ENCODE data around the gene POTEH.
"Not testable (repeated sequence)": the region's sequence is repeated elsewhere in the genome, so short reads cannot be mapped to it uniquely, and the experiment has no call there.

POTEH gene

GRCh38 chr22:15689749-15690125 is at the start of gene POTEH:
POTEH (plus strand) TSS chr22:15690026; CDS start chr22:15690078, 52 bp downstream.
- not testable (repeated sequence) for DNase-seq (ENCODE audit: low read depth)

GRCh38 chr22:15642288-15642861 is 47.5 kb upstream of the POTEH start:
- DNase-seq (ENCODE audit: low read depth): not testable (repeated sequence)

- not testable (repeated sequence) for DNase-seq (ENCODE audit: low read depth)
These were observed 37.9 kb upstream of the POTEH start for GRCh38 chr22:15651954-15652353.

- DNase-seq (ENCODE audit: low read depth): not testable (repeated sequence)
These were observed 37.1 kb upstream of the POTEH start for GRCh38 chr22:15652738-15653137.

GRCh38 chr22:15653241-15653640 is 36.6 kb upstream of the POTEH start:
- not testable (repeated sequence) for DNase-seq (ENCODE audit: low read depth)

- DNase-seq (ENCODE audit: low read depth): not testable (repeated sequence)
These were observed 28.7 kb upstream of the POTEH start for GRCh38 chr22:15661102-15661501.

DNA sequence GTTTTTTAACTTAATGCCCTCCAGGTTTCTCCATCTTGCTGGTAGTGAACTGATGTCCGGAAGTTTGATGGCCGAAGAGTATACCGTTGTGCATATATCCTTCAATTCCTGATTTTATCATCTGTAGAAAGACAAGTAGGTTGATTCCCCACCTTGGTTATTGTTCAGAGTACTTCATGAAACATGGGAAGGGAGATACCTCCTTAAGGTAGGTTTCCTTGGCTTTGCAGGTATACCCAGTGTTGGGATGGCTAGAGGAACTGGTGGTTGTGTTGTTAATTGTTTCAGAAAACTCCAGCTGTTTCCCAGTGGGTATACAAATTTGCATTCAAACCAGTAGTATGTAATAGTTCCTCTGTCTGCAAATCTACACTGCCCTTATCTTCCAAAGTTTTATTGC is 25.1 kb upstream of the POTEH start:
- not testable (repeated sequence) for DNase-seq (ENCODE audit: low read depth)

DNA sequence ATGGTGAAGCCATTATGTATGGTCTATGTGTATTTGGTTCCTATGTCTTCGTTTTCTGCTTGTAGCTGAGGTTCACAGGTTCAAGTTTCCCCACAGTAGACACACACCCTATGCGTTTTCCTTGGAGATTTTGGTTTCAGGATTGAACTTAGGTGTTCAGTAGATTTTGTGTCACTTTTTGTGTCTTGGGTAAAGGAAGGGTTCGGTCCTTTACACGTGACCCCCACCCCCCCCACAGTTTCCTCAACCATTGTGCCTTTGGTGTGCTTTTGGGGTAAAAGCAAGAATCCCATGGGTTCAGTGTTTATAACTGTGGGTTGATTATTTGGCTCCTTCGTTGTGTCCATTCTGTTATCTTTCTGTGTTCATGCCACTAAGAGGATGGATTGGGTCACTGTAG is 24.3 kb upstream of the POTEH start:
- not testable (repeated sequence) for DNase-seq (ENCODE audit: low read depth)

DNA sequence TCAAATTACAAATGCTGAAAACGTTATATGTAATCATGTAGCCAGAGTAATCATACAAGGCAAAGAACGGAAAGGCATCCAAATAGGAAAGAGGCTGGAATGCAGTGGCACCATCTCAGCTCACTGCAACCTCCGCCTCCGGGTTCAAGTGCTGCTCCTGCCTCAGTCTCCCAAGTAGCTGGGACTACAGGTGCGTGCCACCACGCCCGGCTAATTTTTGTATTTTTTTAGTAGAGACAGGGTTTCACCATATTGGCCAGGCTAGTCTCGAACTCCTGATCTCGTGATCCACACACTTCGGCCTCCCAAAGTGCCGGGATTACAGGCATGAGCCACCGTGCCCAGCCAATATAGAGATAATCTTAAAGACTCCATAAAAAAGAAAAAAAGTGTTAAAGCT is 20.4 kb upstream of the POTEH start:
- not testable (repeated sequence) for DNase-seq (ENCODE audit: low read depth)

- not testable (repeated sequence) for DNase-seq (ENCODE audit: low read depth)
These were observed 10.1 kb upstream of the POTEH start for GRCh38 chr22:15679702-15680101.

DNA sequence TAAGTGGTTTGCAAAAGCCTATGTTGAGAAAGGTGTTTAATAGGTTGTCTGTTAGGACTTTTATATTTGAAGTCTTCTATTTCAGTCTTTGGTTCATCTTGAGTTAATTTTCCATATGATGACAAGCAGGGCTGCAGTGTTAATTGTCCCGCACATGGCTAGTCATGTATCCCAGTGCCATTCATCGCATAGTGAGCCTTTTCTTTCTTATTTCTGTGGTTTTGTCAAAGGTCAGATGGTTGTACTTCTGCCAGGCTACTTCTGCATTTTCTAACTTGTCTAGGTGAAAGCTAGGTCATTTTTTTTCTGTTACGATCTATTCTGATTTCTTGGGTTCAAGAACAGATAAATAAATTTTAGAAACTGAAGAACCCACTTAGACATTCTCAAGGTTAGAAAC is 5.7 kb upstream of the POTEH start:
- DNase-seq (ENCODE audit: low read depth): not testable (repeated sequence)

DNA sequence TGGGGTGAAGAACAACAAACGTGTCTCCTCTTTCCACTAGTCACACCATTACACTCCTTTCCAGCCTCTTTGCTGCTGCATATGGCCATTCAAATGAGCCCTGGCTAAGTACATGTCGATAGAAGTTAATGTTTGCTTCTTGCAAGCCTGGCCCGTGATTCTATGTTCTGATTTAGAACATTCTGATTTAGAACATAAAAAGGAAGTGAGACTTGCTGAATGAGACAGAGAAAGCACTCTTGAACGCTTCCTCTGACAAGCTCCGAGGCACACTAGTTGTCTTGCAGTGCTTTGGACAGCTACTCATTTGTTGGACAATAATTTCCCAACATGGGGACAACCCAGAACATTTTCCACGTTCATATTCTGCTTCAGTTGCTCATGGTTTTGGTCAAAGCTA is 5.1 kb upstream of the POTEH start:
- DNase-seq (ENCODE audit: low read depth): not testable (repeated sequence)

DNA sequence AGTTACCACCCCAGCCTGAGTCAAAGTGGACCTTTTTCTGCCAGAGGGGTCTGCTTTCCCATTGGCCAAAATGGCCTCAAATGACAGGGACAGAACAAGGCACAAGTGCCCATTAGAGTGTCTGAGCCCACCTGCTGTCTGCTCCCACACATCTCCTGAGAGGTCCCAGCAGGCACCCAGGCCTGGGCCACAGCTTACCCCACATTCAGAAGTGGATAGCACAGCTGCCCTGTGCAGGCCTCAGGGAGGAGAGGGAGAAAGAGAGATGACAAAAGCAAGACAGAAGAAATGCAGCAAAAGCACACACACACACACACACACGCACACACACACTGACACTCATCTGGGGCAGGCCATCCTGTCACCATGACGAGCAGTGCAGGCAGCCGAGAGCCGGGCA is 4.2 kb upstream of the POTEH start:
- DNase-seq (ENCODE audit: low read depth): not testable (repeated sequence)

- DNase-seq (ENCODE audit: low read depth): not testable (repeated sequence)
These were observed 2.7 kb upstream of the POTEH start for GRCh38 chr22:15687086-15687485.

GRCh38 chr22:15687676-15688075 is 2.1 kb upstream of the POTEH start:
- not testable (repeated sequence) for DNase-seq (ENCODE audit: low read depth)

DNA sequence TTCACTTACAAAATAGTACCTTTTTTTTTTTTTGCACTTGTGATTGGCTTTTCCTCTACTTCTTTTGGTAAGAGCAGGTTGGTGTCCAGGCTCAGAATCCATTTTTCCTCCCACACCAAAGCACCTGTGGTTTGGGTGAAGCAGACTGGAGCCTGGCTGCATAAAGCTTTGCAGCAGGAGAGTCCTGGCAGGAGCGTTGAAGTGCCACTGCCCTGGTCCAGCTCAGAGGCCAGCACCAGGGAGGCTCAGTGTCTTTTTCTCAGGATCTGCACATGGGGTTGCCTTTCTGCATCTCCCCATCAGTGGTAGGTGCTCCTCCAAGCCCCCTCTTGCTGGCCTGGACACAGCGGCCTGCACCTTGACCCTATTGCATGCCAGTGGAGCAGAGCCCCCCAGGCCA is 1.7 kb upstream of the POTEH start:
- not testable (repeated sequence) for DNase-seq (ENCODE audit: low read depth)

GRCh38 chr22:15689012-15689748 is 646 bp upstream of the POTEH start:
- not testable (repeated sequence) for DNase-seq (ENCODE audit: low read depth)

DNA sequence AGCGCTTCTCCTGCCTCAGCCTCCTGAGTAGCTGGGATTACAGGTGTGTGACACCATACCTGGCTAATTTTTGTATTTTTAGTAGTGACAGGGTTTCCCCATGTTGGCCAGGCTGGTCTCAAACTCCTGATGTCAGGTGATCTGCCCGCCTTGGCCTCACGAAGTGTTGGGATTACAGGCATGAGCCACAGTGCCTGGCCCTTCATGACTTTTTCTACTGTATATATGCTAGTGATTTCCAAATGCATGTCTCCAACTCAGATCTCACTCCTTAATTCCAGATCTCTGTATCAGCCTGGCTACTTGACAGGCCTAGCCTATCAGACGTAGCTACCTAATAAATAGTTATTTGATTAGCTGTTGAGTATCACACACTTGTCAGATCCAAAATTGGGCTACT is 23.8 kb downstream of the POTEH start:
- DNase-seq (ENCODE audit: low read depth): not testable (repeated sequence)

DNA sequence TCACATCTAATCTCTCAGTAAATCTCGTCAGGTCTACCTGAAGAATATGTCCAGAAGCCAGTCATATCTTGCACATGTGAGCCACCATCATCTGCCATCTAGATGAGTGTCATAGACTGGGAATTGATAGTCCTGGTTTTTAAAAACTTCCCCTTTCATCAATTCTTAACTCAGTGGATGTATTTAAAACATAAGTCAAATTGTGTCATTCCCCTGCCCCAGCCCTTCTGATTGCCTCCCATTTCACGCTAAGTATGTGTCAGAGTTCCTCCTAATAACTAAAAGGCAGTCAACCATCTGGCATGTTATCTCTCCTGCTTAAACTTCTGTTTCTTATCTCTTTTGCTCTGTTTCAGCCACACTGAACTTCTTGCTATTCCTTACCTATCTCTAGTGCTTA is 24.3 kb downstream of the POTEH start:
- DNase-seq (ENCODE audit: low read depth): not testable (repeated sequence)

DNA sequence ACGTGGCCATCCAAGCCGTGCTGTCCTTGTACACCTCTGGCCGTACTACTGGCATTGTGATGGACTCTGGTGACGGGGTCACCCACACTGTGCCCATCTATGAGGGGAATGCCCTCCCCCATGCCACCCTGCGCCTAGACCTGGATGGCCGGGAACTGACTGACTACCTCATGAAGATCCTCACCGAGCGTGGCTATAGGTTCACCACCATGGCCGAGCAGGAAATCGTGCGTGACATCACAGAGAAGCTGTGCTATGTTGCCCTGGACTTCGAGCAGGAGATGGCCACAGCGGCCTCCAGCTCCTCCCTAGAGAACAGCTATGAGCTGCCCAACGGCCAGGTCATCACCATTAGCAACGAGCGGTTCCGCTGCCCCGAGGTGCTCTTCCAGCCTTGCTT is 32.1 kb downstream of the POTEH start:
- DNase-seq (ENCODE audit: low read depth): not testable (repeated sequence)

DNA sequence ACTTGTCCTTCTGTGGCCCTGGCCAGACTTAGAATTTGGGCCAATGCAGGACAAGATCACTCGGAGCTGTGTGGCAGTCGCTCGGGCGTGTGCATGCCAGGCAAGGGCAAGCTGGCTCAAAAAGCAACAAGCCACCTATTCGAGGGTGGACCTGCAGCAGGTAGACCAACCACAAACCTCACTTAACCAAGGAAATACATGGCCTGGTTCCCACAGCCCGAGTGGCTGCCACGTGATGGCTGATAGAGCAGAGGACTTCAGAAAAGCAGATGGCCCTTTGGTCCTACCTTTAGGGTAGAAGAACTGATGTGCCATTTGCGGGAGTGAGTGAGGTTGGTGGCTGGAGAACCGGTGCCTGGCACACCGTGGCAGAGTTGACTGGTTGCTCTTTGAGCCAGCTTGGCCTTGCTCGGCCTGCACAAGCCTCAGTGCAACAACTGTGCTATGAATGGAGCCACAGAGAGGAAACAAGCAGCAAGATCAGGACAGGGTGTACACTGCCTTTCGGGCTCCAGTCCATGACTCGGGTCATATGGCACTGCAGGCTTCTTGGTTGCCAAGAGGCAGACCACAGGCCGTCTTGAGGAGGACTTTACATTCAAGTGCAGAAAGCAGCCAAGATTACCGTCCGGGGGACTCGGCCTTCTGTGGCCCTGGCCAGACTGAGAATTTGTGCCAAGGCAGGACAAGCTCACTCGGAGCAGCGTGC is 39.5 kb downstream of the POTEH start:
- DNase-seq (ENCODE audit: low read depth): not testable (repeated sequence)

- DNase-seq (ENCODE audit: low read depth): not testable (repeated sequence)
These were observed 41.2 kb downstream of the POTEH start for GRCh38 chr22:15731023-15731422.

- DNase-seq (ENCODE audit: low read depth): not testable (repeated sequence)
These were observed 44.6 kb downstream of the POTEH start for GRCh38 chr22:15734411-15734810.
